ENCODE measurements around the gene APBA2.

APBA2 gene

DNA sequence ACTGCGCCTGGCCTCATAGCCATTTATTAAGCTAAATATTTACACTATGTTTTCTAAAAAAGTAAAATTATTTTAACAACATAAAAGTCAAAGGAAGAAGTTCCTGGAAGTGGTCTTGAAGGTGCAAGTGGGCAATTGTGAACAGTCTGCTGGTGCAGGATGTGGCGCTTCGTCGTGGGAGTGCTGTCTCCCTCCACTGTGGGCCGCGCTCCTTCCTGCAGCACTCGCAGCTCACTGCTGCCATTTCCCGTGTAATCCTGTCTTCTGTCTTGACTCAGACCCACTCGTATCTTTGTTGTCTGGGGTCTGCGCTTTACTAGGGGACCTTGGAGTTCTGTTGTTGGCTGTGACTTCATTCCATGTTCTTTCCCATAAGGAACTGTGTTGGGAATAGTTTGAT lies 56.3 kb downstream of the APBA2 start:
- DNase-seq: no peak

DNA sequence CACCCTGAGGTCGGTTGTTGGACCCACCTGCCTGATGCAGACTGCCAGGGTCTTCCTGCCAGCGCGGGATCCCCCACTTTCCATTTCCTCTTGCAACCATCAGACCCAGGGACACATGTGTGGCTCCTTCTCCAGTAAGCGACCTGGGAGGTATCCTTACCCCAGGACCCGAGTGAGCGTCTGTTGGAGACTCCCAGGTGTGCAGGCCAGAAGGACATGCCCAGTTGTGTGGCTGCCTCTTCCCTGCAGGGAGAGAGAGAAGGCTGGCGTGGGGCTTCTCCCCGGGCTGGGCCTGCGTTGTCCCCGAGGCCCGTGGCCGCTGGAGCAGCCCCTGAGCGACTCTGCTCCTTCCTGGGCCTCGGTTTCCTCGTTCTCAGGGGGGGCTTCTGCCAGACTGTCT lies 56.8 kb downstream of the APBA2 start:
- no peak for DNase-seq

DNA sequence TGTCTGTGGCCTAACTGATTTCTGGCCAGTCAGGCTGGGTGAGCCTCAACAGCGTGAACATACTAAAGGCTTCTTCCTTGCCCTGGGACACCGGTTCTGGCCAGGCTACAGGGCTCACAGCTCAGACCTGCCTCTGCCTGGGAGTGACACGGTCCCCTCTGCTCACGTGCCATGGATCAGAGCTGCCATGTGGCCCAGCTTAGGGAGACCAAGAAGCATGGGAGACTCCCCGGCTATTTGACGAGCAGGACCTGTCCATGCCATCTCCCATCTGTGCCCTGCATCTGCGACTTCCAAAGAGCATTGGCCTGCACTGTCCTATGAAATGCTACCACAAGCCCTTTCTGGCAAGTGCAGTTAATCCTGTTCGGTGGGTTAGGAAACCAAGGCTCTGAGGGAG lies 57.4 kb downstream of the APBA2 start:
- DNase-seq: no peak

DNA sequence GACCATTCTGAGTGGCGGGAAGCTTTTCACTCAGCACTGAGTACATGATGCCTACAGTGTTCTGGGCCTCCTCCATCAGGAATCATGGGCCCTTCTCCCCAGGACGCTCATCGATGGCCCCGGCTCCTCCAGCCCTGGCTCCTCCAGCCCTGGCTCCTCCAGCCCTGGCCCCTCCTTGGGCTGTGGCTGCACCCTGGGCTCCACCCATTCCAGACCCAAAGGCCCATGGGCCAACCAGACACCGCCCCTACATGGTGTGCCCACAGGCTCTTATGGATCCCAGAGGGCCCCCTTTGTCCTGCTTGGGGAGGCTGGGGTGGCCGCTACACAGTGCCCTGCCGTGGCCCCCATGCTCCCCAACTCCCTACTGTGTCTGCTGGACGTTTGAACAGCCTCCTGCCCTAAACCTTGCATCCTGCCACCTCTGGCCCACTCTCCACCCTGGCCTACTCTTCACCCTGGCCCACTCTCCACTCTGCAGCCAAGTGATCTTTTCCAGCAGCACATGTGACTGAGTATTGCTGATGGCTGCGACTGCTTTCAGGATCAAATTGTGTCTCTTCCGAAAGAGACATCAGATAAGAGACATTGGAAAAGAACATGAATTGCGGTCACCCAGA lies 57.9 kb downstream of the APBA2 start:
- DNase-seq: no peak

DNA sequence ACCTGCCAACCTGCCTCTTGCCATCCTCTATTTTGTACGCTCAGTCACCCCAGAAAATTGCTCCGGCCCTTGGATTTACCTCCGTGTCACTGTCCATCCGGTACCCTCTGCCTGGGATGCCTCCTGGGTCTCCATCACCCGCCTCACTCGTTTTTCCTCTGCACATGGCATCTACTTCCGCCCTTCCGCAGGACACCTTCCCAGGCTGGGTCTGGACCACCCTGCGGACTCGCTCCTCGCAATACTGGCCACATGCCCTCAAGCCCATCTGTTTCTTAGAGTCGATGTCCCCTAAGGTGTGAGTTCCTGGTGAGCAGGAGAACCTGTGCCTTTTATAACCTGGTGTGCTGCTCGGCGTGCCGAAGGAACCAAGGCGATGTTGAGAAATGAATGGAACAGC lies 58.5 kb downstream of the APBA2 start:
- DNase-seq: no peak

DNA sequence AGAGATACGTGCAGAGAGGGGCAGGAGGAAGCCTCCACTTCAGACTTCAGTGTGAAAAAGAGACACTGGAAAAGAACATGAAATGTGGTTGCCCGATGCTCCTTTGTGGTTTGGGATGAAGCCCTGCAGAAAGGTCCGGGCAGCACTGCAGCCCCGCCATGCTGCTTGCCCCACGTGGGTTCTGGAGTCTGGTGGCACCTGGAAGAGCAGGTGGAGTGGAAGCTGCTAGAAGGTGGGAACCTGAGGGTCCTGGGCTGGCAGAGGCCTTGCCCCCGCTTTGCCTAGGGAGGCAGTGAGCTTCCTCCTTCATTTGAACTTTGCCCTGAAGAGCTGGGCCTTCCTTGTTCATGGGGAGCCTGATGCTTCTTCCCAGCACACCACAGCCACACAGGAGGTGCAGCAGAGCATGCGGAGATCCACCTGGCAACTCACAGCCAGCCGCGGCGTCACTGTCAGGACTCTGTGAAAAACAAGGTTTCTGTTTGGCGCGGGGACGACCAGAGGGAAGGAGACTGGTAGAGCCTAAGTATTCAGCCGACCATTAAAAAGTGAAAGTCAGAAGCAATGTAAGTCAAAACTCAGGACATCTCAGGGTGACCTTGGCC lies 59.0 kb downstream of the APBA2 start:
- no peak for DNase-seq

DNA sequence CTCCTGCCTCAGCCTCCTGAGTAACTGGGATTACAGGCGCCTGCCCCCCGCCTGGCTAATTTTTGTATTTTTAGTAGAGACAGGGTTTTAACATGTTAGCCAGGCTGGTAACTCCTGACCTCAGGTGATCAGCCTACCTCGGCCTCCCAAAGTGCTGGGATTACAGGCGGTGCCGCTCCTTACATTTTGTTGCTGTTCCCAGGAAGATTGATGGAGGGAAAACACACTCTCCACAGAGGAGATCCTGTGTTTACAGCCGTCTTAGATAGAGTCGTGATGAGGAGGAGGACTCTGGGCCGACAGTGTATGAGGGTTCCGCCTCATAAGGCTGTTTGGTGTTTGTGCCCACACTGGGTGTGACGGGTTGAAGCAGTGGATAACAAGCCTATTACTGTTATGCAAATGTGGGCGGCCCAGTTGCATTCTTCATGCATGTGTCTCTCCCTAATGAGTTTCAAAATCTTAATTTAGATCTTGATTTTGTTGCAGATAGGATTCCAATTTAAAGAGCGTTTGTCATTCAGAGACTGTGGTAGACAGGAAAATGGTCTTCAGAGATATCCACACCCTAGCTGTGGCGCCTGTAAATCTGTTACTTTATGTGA lies 60.0 kb downstream of the APBA2 start:
- no peak for DNase-seq

DNA sequence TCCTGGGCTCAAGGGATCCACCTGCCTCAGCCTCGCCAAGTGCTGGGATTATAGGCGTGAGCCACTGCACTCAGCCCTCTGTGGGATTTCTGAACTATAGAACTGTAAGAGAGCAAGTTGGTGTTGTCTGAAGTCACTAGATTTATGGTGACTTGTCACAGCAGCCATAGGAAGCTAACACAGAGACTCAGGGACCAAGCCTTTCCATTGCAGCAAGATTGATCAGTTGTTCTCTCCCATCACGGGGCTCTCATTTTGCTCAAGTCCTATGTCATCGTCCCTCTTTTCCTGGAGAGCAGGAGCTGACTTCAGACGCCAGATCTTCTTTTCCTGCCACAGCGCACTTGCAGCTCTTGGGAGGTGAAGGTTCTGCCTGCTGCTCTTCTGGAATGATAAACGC lies 61.0 kb downstream of the APBA2 start:
- no peak for DNase-seq

DNA sequence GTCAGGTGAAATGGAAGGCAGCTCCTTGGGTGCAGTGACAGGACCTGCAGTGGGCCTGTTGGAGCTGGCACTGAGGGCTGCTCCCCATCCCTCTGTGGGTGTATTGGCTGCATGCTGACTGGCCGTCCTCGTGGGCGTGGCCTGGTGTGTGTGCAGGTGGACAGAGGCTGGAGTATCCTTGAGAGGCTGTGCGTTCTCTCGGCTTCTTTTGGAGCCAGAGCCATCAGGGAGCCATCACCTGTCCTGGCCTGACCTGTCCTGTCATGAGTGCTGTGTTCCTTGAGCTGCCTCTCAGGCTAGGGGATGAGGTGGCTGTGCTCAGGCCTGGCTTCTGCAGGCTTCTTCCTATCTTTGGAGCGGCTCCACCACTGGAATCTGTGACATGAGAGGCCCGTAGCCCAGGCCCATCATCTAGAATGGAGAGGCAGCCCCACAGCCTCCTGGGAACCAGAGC lies 61.5 kb downstream of the APBA2 start:
- DNase-seq: no peak

DNA sequence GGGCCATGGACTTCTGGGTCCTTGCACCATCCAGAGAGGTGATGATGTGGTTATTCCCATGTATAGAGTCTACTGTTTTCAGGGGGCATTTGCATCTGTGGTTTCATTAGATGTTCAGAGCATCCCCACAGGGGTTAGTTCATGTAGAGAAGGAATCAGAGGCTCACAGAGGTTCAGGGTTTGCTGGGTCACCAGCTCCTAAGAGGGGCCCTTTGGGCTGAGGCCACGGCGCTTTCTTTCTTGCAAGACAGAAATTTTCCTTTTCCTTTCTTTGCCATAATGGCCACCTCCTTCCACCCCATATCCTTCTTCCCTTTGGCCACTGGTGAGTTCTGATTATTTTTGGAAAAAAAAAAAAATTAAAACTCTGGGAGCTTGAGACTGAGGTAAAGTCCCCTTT lies 62.3 kb downstream of the APBA2 start:
- no peak for DNase-seq

DNA sequence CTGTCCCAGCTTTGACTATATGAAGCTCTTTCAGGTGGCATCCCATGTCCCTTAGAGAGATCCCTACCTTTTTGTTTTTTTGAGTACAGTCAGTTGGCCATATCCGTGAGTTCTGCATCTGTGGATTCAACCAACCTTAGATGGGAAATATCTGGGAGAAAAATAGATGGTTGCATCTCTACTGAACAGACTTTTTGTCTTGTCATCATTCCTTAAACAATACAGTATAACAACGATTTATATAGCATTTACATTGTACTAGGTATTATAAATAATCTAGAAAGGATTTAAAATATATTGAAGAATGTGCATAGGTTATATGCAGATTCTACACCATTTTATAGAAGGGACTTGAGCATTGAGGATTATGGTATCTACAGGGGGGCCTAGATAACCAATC lies 65.1 kb downstream of the APBA2 start:
- no peak for DNase-seq

DNA sequence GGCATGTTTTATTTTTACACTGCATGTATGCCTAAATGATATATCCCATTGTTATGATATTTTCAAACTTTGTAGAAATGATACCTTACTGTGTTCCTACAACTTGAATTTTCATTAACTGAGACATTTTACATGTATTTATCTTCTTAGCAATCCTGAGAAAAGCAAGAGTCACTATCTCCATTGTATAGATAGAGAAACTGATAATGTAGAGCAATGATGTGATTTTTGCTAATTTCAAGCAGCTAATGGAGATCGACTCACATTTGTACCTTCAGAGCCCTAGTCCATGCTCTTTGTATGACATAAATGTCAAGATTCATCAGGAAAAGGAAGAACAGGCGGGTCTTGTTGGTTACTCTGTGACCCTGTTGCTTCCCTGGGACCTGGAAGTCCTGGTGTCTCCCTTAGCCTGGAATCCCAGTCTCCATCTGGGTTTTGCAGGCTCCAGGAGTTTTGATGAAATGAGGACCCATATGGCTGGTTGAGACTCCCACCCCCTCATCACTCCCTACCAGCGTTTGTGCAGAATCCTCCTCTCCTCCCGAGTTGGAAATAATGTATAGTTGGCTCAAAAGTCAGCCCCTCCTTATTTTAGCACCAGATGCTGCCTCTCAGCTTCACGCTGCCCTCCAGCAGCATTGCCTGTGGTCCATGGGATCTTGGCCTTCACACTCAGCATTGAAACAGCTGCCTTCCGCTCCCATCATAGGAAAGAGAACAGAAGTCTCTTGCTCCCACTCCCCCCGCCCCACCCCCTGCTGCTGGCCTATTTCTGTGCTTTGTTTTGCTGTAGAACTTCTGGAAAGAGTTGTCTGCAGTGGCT lies 67.1 kb downstream of the APBA2 start:
- DNase-seq: no peak

DNA sequence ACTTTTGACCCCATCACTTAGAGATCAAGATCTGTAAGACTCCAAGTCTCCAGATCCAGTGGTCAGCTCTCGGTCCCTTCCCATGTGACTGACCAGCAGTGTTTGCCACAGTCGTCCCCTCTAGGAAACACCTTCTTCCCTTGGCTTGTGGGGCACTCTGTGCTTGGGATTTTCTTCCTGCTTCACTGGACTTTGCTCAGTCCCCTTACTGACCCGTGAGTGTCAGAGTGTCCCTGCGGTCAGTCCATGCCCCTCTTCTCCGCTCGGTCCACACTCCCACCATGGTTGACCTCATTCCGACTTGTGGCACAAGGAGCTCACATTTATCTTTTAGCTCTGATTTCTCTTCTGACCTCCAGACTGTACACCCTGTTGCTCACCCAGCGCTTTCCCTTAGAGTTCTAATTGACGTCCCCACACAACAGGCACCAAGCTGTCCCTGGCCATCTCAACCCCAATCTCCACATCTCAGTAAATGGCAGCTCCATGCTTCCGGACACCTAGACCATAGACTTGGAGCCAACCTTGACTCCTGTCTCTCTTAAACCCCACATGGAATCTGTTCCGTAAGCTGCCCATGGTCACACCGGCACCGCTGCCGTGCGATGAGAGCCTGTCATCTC lies 67.9 kb downstream of the APBA2 start:
- no peak for DNase-seq

DNA sequence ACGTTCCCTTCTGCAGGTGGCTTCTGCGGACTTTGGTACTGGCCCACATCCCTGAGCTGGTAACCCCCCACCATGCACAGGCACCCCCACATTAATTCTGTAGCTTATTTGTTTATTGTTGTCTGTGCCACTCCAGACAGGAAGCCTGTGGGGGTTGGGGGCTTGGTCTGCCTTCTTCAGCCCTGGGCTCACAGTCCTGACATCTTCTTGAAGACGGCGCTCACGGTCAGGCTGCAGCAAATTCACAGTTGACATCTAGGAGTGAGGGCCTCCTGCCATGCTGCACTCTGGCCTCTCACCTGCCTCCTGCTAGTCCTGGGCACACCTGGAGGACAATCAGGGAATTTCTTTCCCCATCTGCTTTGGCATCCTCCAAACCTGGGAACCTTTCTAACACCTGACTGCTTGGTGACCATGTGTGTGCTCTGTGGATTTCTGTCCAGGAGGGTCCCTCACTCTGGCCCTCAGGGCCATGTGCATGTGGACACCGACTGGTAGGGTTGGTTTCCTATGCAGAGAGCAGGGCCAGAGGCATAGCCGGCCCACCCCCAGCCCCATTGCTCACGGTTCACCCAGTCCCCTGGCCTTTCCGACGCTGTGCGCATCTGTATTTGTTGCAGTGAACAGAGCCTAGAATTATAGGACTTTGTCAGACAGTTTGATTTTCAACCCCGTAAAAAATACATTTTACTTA lies 68.8 kb downstream of the APBA2 start:
- DNase-seq: no peak

DNA sequence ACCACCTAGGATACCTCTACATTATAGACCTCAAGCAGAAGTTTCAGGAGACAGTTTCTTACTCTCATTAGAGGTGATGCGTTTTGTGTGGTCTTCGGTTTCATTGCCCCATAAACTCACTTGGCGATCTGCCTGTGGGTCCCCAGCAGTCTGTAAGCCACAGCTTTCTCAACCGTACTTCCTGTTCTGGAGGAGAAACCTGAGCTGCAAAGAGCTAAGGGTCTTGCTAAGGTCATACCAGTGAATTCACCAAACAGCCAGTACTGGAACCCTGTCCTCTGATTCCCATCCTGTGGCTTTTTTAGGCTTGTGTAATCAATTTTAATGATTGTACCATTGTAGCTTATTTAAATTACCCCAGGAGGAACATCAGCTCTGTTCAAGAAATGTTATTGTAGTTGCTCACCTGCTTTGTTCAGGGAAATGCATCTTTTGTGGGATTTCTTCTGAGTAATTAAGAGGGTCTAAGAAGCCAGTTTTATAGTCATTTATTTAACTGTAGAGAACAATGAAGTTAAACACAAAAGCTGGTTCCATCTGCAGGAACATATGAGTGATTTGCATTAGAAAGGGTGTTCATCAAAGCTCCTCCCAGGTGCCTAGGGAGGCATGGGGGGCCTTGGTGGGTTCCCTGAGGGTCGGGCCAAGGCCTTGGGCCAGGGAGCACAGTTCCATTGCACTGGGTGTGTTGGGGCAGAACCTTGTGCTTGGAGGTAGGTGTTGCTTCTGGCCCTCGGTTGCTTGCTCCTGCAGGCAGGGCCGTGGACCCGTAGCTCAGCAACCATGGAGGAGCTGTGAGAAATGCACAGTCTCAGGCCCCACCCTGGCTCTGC lies 69.6 kb downstream of the APBA2 start:
- DNase-seq: no peak

DNA sequence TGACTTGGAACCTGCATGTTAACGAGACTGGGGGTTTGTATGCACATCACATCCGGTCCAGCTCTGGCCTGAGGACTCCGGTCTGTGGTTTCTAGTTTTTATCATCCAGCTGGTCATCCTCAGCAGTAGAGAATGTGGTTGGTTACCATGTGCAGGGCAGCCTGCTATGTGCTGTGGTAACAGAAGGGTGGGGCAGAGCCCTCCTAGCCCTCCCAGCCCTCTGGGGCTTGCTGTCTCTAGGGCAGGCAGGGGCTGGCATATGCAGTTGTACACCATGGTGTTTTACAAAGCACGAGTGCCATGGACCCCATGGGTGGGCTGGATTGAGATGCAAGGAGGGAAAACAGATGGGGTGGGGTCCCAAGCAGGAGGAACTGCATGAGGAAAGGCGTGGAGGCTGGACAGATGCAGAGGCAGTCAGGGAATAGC lies 70.2 kb downstream of the APBA2 start:
- no peak for DNase-seq

DNA sequence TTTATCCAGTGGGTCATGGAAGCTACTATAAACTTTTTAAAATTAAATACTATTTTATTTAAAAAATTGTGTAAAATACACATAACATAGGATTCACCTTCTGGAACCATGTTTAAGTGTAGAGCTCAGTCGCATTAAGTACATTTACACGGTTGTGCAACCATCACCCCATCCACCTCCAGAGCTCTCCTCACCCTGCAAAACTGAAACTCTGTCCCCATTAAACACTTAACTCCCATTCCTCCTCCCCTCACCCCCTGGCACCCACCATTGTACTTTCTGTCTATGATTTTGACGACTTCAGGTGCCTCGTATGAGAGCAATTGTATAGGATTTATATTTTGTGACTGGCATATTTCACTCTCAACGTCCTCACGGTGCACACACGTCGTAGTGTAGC lies 70.7 kb downstream of the APBA2 start:
- no peak for DNase-seq

DNA sequence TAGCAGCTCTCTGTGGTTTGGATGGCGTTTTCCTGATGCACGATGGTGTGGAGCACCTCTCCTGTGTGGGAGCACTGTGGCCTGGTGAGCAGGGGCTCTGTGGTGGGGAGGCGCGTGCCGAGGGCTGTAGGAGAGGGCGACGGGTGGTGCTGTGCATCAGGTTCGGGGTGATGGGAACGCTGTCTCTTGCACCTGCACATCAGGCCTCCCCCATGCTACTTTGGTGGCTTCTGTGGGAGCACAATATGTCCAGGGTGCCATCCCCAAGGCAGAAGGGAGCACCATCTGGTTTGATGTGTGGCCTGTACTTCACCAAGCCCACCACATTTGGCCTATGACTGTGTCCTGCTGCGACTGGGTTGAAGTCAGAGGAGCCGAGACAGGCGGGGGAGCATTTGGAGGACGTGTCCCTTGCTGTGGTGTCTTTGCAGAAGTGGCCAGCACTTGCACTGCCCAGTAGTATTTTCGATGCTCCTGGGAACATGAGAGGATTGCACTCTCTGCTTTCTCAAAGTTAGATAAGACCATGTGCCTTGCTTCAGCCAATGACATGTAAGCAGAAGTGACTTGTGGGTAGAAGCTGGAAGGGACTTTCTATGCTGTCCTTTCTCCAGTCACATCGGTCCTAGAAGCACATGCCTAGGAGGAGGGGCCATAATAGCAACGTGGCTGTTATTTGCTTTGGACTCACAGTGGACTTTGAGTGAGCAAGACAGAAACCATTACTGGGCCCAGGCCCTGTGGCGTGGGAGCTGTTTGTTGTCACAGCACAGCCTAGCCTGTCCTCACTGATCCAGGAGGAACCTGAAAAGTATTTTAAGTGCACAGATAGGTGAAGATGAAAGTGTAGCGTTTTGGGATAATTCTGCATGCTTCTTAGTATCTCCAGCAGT lies 72.1 kb downstream of the APBA2 start:
- DNase-seq: no peak

DNA sequence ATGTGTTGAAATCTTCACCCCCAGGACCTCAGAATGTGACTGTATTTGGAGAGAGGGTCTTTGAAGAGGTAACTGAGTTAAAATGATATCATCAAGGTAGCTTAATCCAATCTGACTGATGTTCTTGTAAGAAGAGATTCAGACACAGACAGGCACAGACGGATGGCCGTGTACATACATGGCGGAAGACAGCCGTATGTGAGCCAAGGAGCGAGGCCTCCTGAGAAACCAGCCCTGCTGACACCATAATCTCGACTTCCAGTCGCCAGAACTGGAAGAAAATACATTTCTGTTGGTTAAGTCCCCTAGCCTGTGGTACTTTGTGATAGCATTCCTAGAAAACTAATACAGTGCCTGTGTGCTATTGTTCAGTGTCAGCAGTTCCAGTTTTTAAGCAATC lies 73.6 kb downstream of the APBA2 start:
- DNase-seq: no peak

DNA sequence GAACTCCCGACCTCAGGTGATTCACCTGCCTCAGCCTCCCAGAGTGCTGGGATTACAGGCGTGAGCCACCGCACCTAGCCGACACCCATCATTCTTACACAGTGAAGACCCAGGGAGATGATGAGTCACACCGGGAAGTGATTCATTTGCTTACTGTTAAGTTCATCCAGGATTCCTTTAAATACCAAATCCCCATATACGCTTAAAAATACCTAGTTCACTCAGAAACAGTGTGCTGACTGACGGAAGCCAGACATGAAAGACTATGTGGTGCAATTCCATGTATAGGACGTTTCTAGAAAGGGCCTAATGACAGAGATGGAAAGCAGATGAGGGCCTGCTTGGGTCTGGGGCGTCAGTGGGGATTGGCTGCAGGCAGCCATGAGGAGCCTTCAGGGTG lies 75.2 kb downstream of the APBA2 start:
- no peak for DNase-seq

DNA sequence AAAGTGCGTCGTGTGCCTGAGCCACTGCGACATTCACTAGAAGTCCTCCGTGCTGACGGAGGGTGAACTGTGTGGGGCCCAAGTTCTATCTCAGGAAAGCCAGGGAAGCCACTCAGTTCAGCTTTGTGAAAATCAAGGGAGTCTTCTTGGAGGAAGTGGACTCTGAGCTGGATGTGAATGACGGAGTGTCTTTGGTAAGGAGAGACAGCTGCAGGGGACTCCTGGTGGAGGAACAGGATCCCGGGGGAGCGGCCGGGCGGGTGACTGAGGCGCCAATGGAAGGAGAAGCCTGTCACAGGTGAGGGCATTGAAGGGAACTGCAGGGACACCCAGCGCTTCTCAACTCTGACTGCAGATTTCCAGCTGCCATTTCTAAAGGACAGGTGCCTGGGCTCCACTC lies 75.6 kb downstream of the APBA2 start:
- DNase-seq: no peak
